ENCODE results near the gene NPTN.

DNA sequence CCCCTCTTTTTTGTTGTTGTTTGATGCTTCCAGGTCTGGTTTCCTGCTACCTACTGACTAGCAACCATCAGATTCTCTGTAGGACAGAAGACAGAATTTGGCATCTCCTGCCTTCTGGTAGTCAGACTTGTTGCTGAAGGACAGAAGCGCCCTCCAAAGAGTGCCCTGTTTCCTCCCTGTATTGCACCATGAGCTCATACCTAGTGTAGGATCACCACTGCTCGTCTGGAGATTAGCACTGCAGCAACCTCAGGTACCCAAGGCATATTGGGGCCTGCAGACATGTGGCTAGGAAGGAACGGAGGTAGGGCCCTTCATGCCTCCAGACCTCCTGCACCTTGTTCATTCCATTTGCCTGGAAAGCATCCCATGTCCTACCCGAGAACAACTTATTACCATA lies 78.1 kb downstream of the NPTN start:
- TF ChIP-seq, protein P1, sequence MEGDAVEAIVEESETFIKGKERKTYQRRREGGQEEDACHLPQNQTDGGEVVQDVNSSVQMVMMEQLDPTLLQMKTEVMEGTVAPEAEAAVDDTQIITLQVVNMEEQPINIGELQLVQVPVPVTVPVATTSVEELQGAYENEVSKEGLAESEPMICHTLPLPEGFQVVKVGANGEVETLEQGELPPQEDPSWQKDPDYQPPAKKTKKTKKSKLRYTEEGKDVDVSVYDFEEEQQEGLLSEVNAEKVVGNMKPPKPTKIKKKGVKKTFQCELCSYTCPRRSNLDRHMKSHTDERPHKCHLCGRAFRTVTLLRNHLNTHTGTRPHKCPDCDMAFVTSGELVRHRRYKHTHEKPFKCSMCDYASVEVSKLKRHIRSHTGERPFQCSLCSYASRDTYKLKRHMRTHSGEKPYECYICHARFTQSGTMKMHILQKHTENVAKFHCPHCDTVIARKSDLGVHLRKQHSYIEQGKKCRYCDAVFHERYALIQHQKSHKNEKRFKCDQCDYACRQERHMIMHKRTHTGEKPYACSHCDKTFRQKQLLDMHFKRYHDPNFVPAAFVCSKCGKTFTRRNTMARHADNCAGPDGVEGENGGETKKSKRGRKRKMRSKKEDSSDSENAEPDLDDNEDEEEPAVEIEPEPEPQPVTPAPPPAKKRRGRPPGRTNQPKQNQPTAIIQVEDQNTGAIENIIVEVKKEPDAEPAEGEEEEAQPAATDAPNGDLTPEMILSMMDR (IDR thresholded peaks at IDR 0.05) = no peak
- no peak for TF ChIP-seq POLR2A (IDR thresholded peaks at IDR 0.05)

Data from adrenal gland (tissue), 5 donors.